ENCODE data around the gene IFNA14. TPM values are rescaled to one million over a fixed set of nuclear protein-coding genes. Genes with fewer than 3 reads are reported as not detected.

Gene IFNA14
- total RNA-seq (2014; rRNA removed; shearing (Covaris generic)) (not detected in 2 replicates), polyA plus RNA-seq (2016; fragmentation: Nextera tagmentation; extraction: Ambion mirVana) (not detected in 2 replicates)

DNA sequence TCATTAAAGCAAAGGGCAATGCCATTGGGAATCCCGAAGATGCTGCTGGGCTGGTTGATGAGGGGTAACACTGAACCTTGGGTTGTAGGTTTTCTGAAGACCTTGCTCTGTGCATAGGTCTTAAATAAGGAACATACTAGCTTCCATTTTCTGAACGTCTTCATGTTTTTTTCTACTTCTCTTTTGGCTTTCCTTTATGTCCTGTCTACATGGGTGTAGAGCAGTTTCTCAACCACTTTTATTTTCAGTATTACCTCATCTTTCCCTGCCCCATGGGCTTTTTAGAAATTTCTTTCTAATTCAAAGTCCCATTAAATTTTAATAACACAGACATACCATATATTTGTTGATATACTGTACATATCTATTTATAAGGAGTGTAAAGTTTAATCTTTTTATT lies at the start of gene IFNA14:
Gene IFNA14 (minus strand): TSS at position 95 of the 400 bp plus-strand sequence. CDS start 70 bp downstream, at position 25.
- WGBS, 2 experiments (ENCODE audit: low coverage in 1 of 2, low lambda C conversion rate in 2 of 2, missing lambda C conversion rate in 2 of 2): 48 to 51% methylated on average over 2 of the region's 2 CpGs
- DNase-seq: no peak
- H3K4me1 ChIP-seq (ENCODE audit: insufficient read depth): no peaks in the 10 kb centered on the region
- no peak within 1 kb of the TSS for H3K4me3 ChIP-seq
- in situ Hi-C loops (cut with MboI): loop anchor here (25.0 kb wide), 1 partner anchor 547 kb away; no protein-coding TSS in a partner anchor
- H3K79me2 ChIP-seq (ENCODE audit: insufficient read depth): no peaks in the 10 kb centered on the region
- H3K36me3 ChIP-seq (ENCODE audit: low read depth): no peaks in the 10 kb centered on the region
- no peaks in the 10 kb centered on the region for H4K20me1 ChIP-seq (ENCODE audit: insufficient read depth)
- H3K27me3 ChIP-seq (replicated peaks; ENCODE audit: insufficient read depth): peaks cover 71% of the 10 kb centered on the region
- no peaks in the 10 kb centered on the region for H3K9me3 ChIP-seq (ENCODE audit: low read depth)
- H3K9ac ChIP-seq: no peak within 1 kb of the TSS
- no peak for TF ChIP-seq EZH2 (IDR thresholded peaks at IDR 0.05; ENCODE audit: insufficient read depth, poor library complexity, severe bottlenecking)
- no peak for TF ChIP-seq EZH2phosphoT487 (IDR thresholded peaks at IDR 0.05; ENCODE audit: insufficient read depth, low read depth)
- H2AFZ ChIP-seq: no peak within 1 kb of the TSS
- no peak within 1 kb of the TSS for H3K4me2 ChIP-seq (ENCODE audit: unreplicated experiment)
- H3K9me2 ChIP-seq (ENCODE audit: insufficient read depth): no peaks in the 10 kb centered on the region
- H3K27ac ChIP-seq: no peak within 1 kb of the TSS
- no peaks in the 10 kb centered on the region for H3F3A ChIP-seq (ENCODE audit: insufficient read depth)

- H3K9ac ChIP-seq: no peak overlapping the region
- no peaks in the 10 kb centered on the region for H3K36me3 ChIP-seq (ENCODE audit: low read depth)
- no peaks in the 10 kb centered on the region for H4K20me1 ChIP-seq (ENCODE audit: insufficient read depth)
- no peak for TF ChIP-seq EZH2 (IDR thresholded peaks at IDR 0.05; ENCODE audit: insufficient read depth, poor library complexity, severe bottlenecking)
- H3K4me3 ChIP-seq: no peak overlapping the region
- H3K9me2 ChIP-seq (ENCODE audit: insufficient read depth): no peaks in the 10 kb centered on the region
- no peak overlapping the region for H3K4me2 ChIP-seq (ENCODE audit: unreplicated experiment)
- H3K27ac ChIP-seq: no peak overlapping the region
- no peak overlapping the region for H2AFZ ChIP-seq
- no peak for DNase-seq
- H3K4me1 ChIP-seq (ENCODE audit: insufficient read depth): no peaks in the 10 kb centered on the region
- no peaks in the 10 kb centered on the region for H3F3A ChIP-seq (ENCODE audit: insufficient read depth)
- in situ Hi-C loops (cut with MboI): no loop called here
- no peaks in the 10 kb centered on the region for H3K9me3 ChIP-seq (ENCODE audit: low read depth)
- peaks cover 24% of the 10 kb centered on the region for H3K27me3 ChIP-seq (replicated peaks; ENCODE audit: insufficient read depth)
- WGBS, 2 experiments (ENCODE audit: low coverage in 1 of 2, low lambda C conversion rate in 2 of 2, missing lambda C conversion rate in 2 of 2): 27 to 30% methylated on average over 3 of the region's 3 CpGs
- H3K79me2 ChIP-seq (ENCODE audit: insufficient read depth): no peaks in the 10 kb centered on the region
Measured at GRCh38 chr9:21287280-21287679, 47.5 kb upstream of the IFNA14 start.

DNA sequence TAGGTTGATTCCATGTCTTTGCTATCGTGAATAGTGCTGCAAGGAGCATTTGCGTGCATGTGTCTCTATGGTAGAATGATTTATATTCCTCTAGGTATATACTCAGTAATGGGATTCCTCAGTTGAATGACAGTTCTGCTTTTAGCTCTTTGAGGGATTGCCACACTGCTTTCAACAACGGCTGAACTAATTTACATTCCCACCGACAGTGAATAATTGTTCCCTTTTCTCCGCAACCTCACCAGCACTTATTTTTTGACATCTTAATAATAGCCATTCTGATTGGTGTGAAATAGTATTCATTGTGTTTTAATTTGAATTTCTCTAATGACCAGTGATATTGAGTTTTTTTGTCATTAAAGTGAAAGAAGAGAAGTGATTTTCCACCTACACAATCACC lies 46.9 kb upstream of the IFNA14 start:
- peaks cover 26% of the 10 kb centered on the region for H3K27me3 ChIP-seq (replicated peaks; ENCODE audit: insufficient read depth)
- TF ChIP-seq EZH2phosphoT487 (IDR thresholded peaks at IDR 0.05; ENCODE audit: insufficient read depth, low read depth): no peak
- TF ChIP-seq EZH2 (IDR thresholded peaks at IDR 0.05; ENCODE audit: insufficient read depth, poor library complexity, severe bottlenecking): no peak
- no peaks in the 10 kb centered on the region for H3K4me1 ChIP-seq (ENCODE audit: insufficient read depth)
- H3F3A ChIP-seq (ENCODE audit: insufficient read depth): no peaks in the 10 kb centered on the region
- H3K9me3 ChIP-seq (ENCODE audit: low read depth): no peaks in the 10 kb centered on the region
- no peak overlapping the region for H2AFZ ChIP-seq
- no peak overlapping the region for H3K4me3 ChIP-seq
- 53 to 56% methylated on average over 5 of the region's 5 CpGs for WGBS, 2 experiments (ENCODE audit: low coverage in 1 of 2, low lambda C conversion rate in 2 of 2, missing lambda C conversion rate in 2 of 2)
- no peak overlapping the region for H3K9ac ChIP-seq
- no peaks in the 10 kb centered on the region for H4K20me1 ChIP-seq (ENCODE audit: insufficient read depth)
- no peak for DNase-seq
- no peaks in the 10 kb centered on the region for H3K36me3 ChIP-seq (ENCODE audit: low read depth)
- H3K4me2 ChIP-seq (ENCODE audit: unreplicated experiment): no peak overlapping the region
- in situ Hi-C loops (cut with MboI): no loop called here
- no peak overlapping the region for H3K27ac ChIP-seq
- no peaks in the 10 kb centered on the region for H3K79me2 ChIP-seq (ENCODE audit: insufficient read depth)
- no peaks in the 10 kb centered on the region for H3K9me2 ChIP-seq (ENCODE audit: insufficient read depth)

- no peaks in the 10 kb centered on the region for H3K9me2 ChIP-seq (ENCODE audit: insufficient read depth)
Measured at GRCh38 chr9:21286099-21286498, 46.3 kb upstream of the IFNA14 start.

GRCh38 chr9:21281275-21281674 lies 41.5 kb upstream of the IFNA14 start:
- Histone ChIP-seq H4K20me1 (ENCODE audit: insufficient read depth) (no peaks in the 10 kb centered on the region), H3K9me2 (ENCODE audit: insufficient read depth) (no peaks in the 10 kb centered on the region), H3F3A (ENCODE audit: insufficient read depth) (no peaks in the 10 kb centered on the region), H2AFZ (no peak overlapping the region), H3K27ac (no peak overlapping the region), H3K36me3 (ENCODE audit: low read depth) (no peaks in the 10 kb centered on the region), H3K4me3 (no peak overlapping the region), H3K9me3 (ENCODE audit: low read depth) (no peaks in the 10 kb centered on the region), H3K27me3 (replicated peaks; ENCODE audit: insufficient read depth) (peaks cover 40% of the 10 kb centered on the region), H3K4me1 (ENCODE audit: insufficient read depth) (no peaks in the 10 kb centered on the region), H3K79me2 (ENCODE audit: insufficient read depth) (no peaks in the 10 kb centered on the region), H3K4me2 (ENCODE audit: unreplicated experiment) (no peak overlapping the region), H3K9ac (no peak overlapping the region)
- in situ Hi-C loops (cut with MboI): no loop called here
- no peak for DNase-seq
- TF ChIP-seq EZH2phosphoT487 (IDR thresholded peaks at IDR 0.05; ENCODE audit: insufficient read depth, low read depth): no peak
- no peak for TF ChIP-seq EZH2 (IDR thresholded peaks at IDR 0.05; ENCODE audit: insufficient read depth, poor library complexity, severe bottlenecking)
- 67 to 81% methylated on average over 2 of the region's 2 CpGs for WGBS, 2 experiments (ENCODE audit: low coverage in 1 of 2, low lambda C conversion rate in 2 of 2, missing lambda C conversion rate in 2 of 2)

More at GRCh38 chr9:21286099-21286498, 46.3 kb upstream of the IFNA14 start:
- Histone ChIP-seq H4K20me1 (ENCODE audit: insufficient read depth) (no peaks in the 10 kb centered on the region), H3K9me3 (ENCODE audit: low read depth) (no peaks in the 10 kb centered on the region), H3K4me2 (ENCODE audit: unreplicated experiment) (no peak overlapping the region), H3K27me3 (replicated peaks; ENCODE audit: insufficient read depth) (peaks cover 25% of the 10 kb centered on the region), H3K36me3 (ENCODE audit: low read depth) (no peaks in the 10 kb centered on the region), H3K4me1 (ENCODE audit: insufficient read depth) (no peaks in the 10 kb centered on the region), H2AFZ (no peak overlapping the region), H3F3A (ENCODE audit: insufficient read depth) (no peaks in the 10 kb centered on the region), H3K4me3 (no peak overlapping the region), H3K9ac (no peak overlapping the region), H3K27ac (no peak overlapping the region), H3K79me2 (ENCODE audit: insufficient read depth) (no peaks in the 10 kb centered on the region)
- DNase-seq: no peak
- 48 to 50% methylated on average over 5 of the region's 5 CpGs for WGBS, 2 experiments (ENCODE audit: low coverage in 1 of 2, low lambda C conversion rate in 2 of 2, missing lambda C conversion rate in 2 of 2)
- TF ChIP-seq EZH2 (IDR thresholded peaks at IDR 0.05; ENCODE audit: insufficient read depth, poor library complexity, severe bottlenecking) (no peak), EZH2phosphoT487 (IDR thresholded peaks at IDR 0.05; ENCODE audit: insufficient read depth, low read depth) (no peak)
- in situ Hi-C loops (cut with MboI): no loop called here
